Measurements from ENCODE around the gene SRPRB. TPM values are rescaled to one million over a fixed set of nuclear protein-coding genes. Genes with fewer than 3 reads are reported as not detected.

SRPRB gene
- total and polyA plus RNA-seq, 9 of the 15 experiments (the other 6 are each of a cell fraction or from before 2014, with no cell fraction given): 29.5 to 66.0 (median 41.4) TPM

GRCh38 chr3:133835418-133835743, 29.8 kb downstream of the SRPRB start:
- intact Hi-C loops (cut with micrococcal nuclease): no loop called here
- BruUV-seq (replicated peaks): no TSS peak

More at GRCh38 chr3:133835418-133835743, 29.8 kb downstream of the SRPRB start:
- H3K27me3 ChIP-seq (ENCODE audit: control insufficient read depth in 2 of 2, insufficient read depth in 2 of 2, low read length in 2 of 2): no peaks in the 10 kb centered on the region
- TF ChIP-seq HIVEP1 (CRISPR knock-in tag; IDR thresholded peaks at IDR 0.05) (no peak), SRSF7 (optimal IDR thresholded peaks at IDR 0.05; ENCODE audit: low read depth, low read length) (no peak), SMAD1 (IDR thresholded peaks at IDR 0.05; ENCODE audit: low read depth, low read length, partially characterized antibody) (no peak), SIN3A (IDR thresholded peaks at IDR 0.05; ENCODE audit: borderline replicate concordance in 2 of 2, control insufficient read depth in 1 of 2, low read depth in 2 of 2, low read length in 2 of 2) (no peak), KDM4B (IDR thresholded peaks at IDR 0.05; ENCODE audit: borderline replicate concordance in 2 of 2, low read depth in 1 of 2) (no peak), CCAR2 (IDR thresholded peaks at IDR 0.05; ENCODE audit: low read depth, low read length) (no peak), ELK3 (CRISPR knock-in tag; IDR thresholded peaks at IDR 0.05) (no peak), FOXM1 (IDR thresholded peaks at IDR 0.05; ENCODE audit: low read depth) (no peak), FOXM1 (CRISPR knock-in tag; IDR thresholded peaks at IDR 0.05; ENCODE audit: low read depth) (no peak), FOXO4 (CRISPR knock-in tag; IDR thresholded peaks at IDR 0.05) (no peak), MAX (CRISPR knock-in tag; IDR thresholded peaks at IDR 0.05) (no peak), CCNT2 (IDR thresholded peaks at IDR 0.05; ENCODE audit: borderline replicate concordance, extremely low read depth, insufficient read length, low read depth, low read length) (no peak), EZH2 (IDR thresholded peaks at IDR 0.05; ENCODE audit: borderline replicate concordance, low read depth, low read length) (no peak), HBP1 (CRISPR knock-in tag; IDR thresholded peaks at IDR 0.05) (no peak), FOXK2 (conservative IDR thresholded peaks at IDR 0.05 in 1 of 2, IDR thresholded peaks at IDR 0.05 in 1 of 2; ENCODE audit: low read depth in 2 of 2) (no peak)
- in situ Hi-C loops (cut with MboI): no loop called here
- H3K4me3 ChIP-seq: no peak overlapping the region
- no peak overlapping the region for H2AFZ ChIP-seq (ENCODE audit: low read depth, low read length)
- no peaks in the 10 kb centered on the region for H4K20me1 ChIP-seq (replicated peaks; ENCODE audit: control insufficient read depth, insufficient read depth, low read length)
- ChIA-PET CTCF (ENCODE audit: low intra/inter-chr PET ratio) (no interaction called here), POLR2A (no interaction called here)
- H3K79me2 ChIP-seq (ENCODE audit: control insufficient read depth, insufficient read depth, low read length): no peaks in the 10 kb centered on the region
- ATAC-seq: no peak
- peaks cover 0 to 1% of the 10 kb centered on the region in 2 experiments; a peak in 1 of 5 replicates for H3K4me1 ChIP-seq (replicated peaks in 1 of 2; ENCODE audit: control insufficient read depth in 2 of 2, insufficient read depth in 2 of 2, low read length in 2 of 2)
- no peaks in the 10 kb centered on the region for H3K9me3 ChIP-seq (replicated peaks; ENCODE audit: control insufficient read depth, insufficient read depth, low read depth, low read length)
- no peak for DNase-seq (ENCODE audit: extremely low read depth in 1 of 4, low spot score in 3 of 4)
- no peaks in the 10 kb centered on the region for H3K36me3 ChIP-seq (ENCODE audit: control insufficient read depth, insufficient read depth, low read length)
- no peak overlapping the region for H3K4me2 ChIP-seq (ENCODE audit: insufficient read depth, low read length)
- H3K27ac ChIP-seq (ENCODE audit: extremely low read depth, low read depth, low read length): no peak overlapping the region
- WGBS (ENCODE audit: insufficient coverage, low coverage, missing lambda C conversion rate): 80% methylated on average over 2 of the region's 3 CpGs
- no peak overlapping the region for H3K9ac ChIP-seq (ENCODE audit: insufficient read depth in 1 of 2, low read depth in 2 of 2, low read length in 2 of 2)
- no peaks in the 10 kb centered on the region for H3K9me1 ChIP-seq (ENCODE audit: control insufficient read depth, insufficient read depth, low read length)
- no peak for FAIRE-seq
